AG08396 (cell line): Measurements from ENCODE around the gene PRUNE2.
A peak's percentile ranks its signal among the peaks of the same experiment; 100 is the strongest.

Source experiments
- DNase-seq: peaks from one replicate; pipeline ENCODE4 v3.0.0; 2012; ENCODE audit warnings: low spot score, mixed read lengths

The PRUNE2 gene

DNA sequence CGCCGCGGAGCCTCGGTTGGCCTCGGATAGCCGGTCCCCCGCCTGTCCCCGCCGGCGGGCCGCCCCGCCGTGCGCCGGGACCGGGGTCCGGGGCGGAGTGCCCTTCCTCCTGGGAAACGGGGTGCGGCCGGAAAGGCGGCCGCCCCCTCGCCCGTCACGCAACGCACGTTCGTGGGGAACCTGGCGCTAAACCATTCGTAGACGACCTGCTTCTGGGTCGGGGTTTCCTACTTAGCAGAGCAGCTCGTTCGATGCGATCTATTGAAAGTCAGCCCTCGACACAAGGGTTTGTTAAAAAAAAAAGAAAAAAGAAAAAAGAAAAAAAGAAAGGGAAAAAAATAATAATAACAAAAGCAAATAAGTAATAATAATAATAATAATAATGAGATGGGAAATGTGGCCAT is 334.2 kb downstream of the PRUNE2 start:
- no peak for DNase-seq

GRCh38 chr9:76571288-76571687 is 334.6 kb downstream of the PRUNE2 start:
- no peak for DNase-seq

DNA sequence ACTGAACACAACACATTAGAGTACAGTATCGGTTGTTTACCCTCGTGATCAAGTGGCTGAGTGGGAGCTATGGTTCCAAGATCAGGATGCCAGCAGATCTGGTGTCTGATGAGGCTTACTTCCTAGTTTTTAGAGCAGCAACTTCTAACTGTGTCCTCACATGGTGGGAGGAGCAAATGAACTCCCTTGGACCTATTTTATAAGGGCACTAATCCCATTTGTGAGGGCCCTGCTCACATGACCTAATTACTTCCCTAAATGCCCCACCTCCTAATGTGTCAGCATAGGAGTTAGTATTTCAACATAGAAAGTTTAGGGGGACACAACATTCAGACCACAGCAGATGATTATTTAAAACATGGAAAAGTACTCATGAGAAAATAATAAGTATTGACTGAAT is 335.1 kb downstream of the PRUNE2 start:
- no peak for DNase-seq

DNA sequence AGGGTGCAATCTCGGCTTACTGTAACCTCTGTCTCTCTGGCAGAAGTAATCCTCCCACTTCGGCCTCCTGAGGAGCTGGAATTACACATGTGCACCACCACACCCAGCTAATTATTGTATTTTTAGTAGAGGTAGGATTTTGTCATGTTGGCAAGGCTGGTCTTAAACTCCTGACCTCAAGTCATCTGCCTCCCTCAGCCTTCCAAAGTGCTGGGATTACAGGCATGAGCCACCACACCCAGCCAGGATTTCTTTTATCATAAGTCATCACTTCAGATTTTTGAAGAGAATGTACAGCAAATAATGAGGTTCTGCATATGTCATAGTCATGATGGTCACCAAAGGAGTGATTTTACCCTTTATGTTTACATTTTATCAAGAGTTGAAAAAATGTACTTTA is 338.8 kb downstream of the PRUNE2 start:
- no peak for DNase-seq

- DNase-seq: no peak
These were observed 341.6 kb downstream of the PRUNE2 start for GRCh38 chr9:76564297-76564696.

DNA sequence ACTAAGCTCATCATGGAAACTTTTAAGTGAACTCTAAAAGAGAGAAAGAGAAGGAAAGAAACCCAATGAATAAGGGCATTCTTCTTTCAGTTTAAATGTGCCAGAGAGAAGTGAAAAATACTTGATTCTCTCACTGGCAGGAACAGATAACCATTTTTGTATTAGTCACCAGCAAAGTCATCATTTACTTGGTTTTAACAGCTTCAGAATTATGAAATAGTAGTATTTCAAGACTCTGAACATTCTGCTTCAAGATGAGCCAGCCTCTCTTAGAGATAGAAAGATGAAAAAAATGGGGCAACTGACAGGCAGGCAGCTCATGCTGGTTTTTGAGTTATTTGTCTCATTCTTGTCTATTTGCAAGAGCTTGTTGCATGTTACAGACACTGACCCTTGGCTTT is 343.4 kb downstream of the PRUNE2 start:
- peak; percentile 28 for DNase-seq

- DNase-seq: no peak
These were observed 344.0 kb downstream of the PRUNE2 start for GRCh38 chr9:76561900-76562299.
